SK-N-SH (cell line): ENCODE measurements around the gene LPO. TPM values are rescaled to one million over a fixed set of nuclear protein-coding genes. Genes with fewer than 3 reads are reported as not detected.

Source experiments
- CTCF ChIA-PET: fragments of 300-600, 350-600 bp; formaldehyde crosslinking; extraction: SDS; loops from one replicate; lab custom pipeline; 2021; lab: Yijun Ruan, JAX
- POLR2A ChIA-PET: fragments of 350-600 bp; sonication (Branson Sonifier 250); formaldehyde crosslinking; extraction: SDS; loops from one replicate; lab custom pipeline; 2020; ENCODE audit warnings: antibody characterized with exemption, inconsistent platforms; lab: Yijun Ruan, JAX
- DNase-seq: peaks from one replicate; pipeline ENCODE4 v3.0.0; 2012
- H2AFZ ChIP-seq: fragments of 200-600 bp; sonication (generic); 2 replicates; pipeline ENCODE4 v1.8.1; 2016; ENCODE audit warnings: antibody characterized with exemption, mild to moderate bottlenecking, low read depth
- H3F3A ChIP-seq: fragments of 200-600 bp; sonication (generic); replicated peaks from 2 replicates; pipeline ENCODE3; 2016; ENCODE audit warnings: antibody characterized with exemption, mild to moderate bottlenecking; ENCODE audit not compliant: insufficient read depth
- H3K27ac ChIP-seq, 2 experiments: fragments of 200-500 bp in 1 of 2; fragments of 200-600 bp in 1 of 2; sonication (Bioruptor generic) in 1 of 2; sonication (generic), shearing (Covaris generic) in 1 of 2; 2 replicates each; pipeline versions ENCODE4 v1.5.1 to v1.6.1; 2014 to 2016; ENCODE audit warnings: low read depth in 2 of 2, inconsistent platforms in 1 of 2, low read length in 1 of 2, mild to moderate bottlenecking in 1 of 2, mixed read lengths in 1 of 2
- H3K27me3 ChIP-seq: fragments of 200-600 bp; sonication (generic), shearing (Covaris generic); 2 replicates; pipeline ENCODE4 v1.6.1; 2016; ENCODE audit warnings: mixed run types; ENCODE audit not compliant: insufficient read depth
- H3K36me3 ChIP-seq, 2 experiments: fragments of 200-500 bp in 1 of 2; fragments of 200-600 bp in 1 of 2; sonication (Bioruptor generic) in 1 of 2; sonication (generic) in 1 of 2; replicated peaks in 1 of 2; 2 replicates each; pipeline versions ENCODE3 to v1.5.1; 2014 to 2016; ENCODE audit warnings: low read length in 1 of 2, mild to moderate bottlenecking in 1 of 2; ENCODE audit not compliant: insufficient read depth in 2 of 2, control insufficient read depth in 1 of 2
- H3K4me1 ChIP-seq, 2 experiments: fragments of 200-500 bp in 1 of 2; fragments of 200-600 bp in 1 of 2; sonication (Bioruptor generic) in 1 of 2; sonication (generic), shearing (Covaris generic) in 1 of 2; 2 replicates each; pipeline versions ENCODE4 v1.5.1 to v1.6.1; 2014 to 2016; ENCODE audit warnings: low read depth in 1 of 2, low read length in 1 of 2, mixed run types in 1 of 2; ENCODE audit not compliant: insufficient read depth in 2 of 2, control insufficient read depth in 1 of 2
- H3K4me2 ChIP-seq: fragments of 200-600 bp; sonication (generic), shearing (Covaris generic); 2 replicates; pipeline ENCODE4 v1.6.1; 2017; ENCODE audit warnings: mixed run types
- H3K4me3 ChIP-seq, 2 experiments: fragments of 200-500 bp in 1 of 2; fragments of 200-600 bp in 1 of 2; sonication (Bioruptor generic) in 1 of 2; sonication (generic), shearing (Covaris generic) in 1 of 2; 2 replicates each; pipeline versions ENCODE4 v1.5.1 to v1.8.1; 2014 to 2016; ENCODE audit warnings: low read depth in 2 of 2, inconsistent platforms in 1 of 2, low read length in 1 of 2, mild to moderate bottlenecking in 1 of 2, mixed read lengths in 1 of 2, moderate library complexity in 1 of 2
- H3K79me2 ChIP-seq: fragments of 200-600 bp; sonication (generic); 2 replicates; pipeline ENCODE4 v1.8.1; 2017; ENCODE audit warnings: mild to moderate bottlenecking; ENCODE audit not compliant: insufficient read depth
- H3K9ac ChIP-seq: fragments of 200-600 bp; sonication (generic); 2 replicates; pipeline ENCODE4 v1.6.1; 2017; ENCODE audit warnings: mixed run types
- H3K9me2 ChIP-seq: fragments of 200-600 bp; sonication (generic); 2 replicates; pipeline ENCODE4 v1.6.1; 2017; ENCODE audit warnings: mixed run types
- H3K9me3 ChIP-seq: fragments of 200-600 bp; sonication (generic); 2 replicates; pipeline ENCODE4 v1.6.1; 2017; ENCODE audit warnings: mixed run types, mild to moderate bottlenecking, moderate library complexity
- H4K20me1 ChIP-seq: fragments of 200-600 bp; sonication (generic); 2 replicates; pipeline ENCODE4 v1.6.1; 2017; ENCODE audit warnings: mild to moderate bottlenecking, mixed run types; ENCODE audit not compliant: insufficient read depth
- EZH2phosphoT487 ChIP-seq: fragments of 200-600 bp; sonication (generic); IDR thresholded peaks from 2 replicates; pipeline ENCODE4 v1.6.1; 2017; ENCODE audit warnings: low read depth, mixed run types, mild to moderate bottlenecking, antibody characterized with exemption, moderate library complexity, borderline replicate concordance
- FOSL2 ChIP-seq: IDR thresholded peaks from 2 replicates; pipeline ENCODE4 v1.4.0; 2012; ENCODE audit warnings: low read depth, mild to moderate bottlenecking, moderate library complexity, borderline replicate concordance
- FOXJ3 ChIP-seq: sonication (generic); formaldehyde crosslinking; IDR thresholded peaks from 2 replicates; pipeline ENCODE4 v1.5.1; 2020; ENCODE audit warnings: mild to moderate bottlenecking, missing genetic modification reagents
- FOXM1 ChIP-seq: IDR thresholded peaks from 2 replicates; pipeline ENCODE4 v1.4.0; 2012; ENCODE audit warnings: low read depth, mild to moderate bottlenecking
- JUND ChIP-seq: IDR thresholded peaks from 2 replicates; pipeline ENCODE4 v1.4.0; 2012
- MEF2A ChIP-seq: IDR thresholded peaks from 2 replicates; pipeline ENCODE4 v1.4.0; 2012; ENCODE audit warnings: low read depth, borderline replicate concordance
- MXI1 ChIP-seq: IDR thresholded peaks from 2 replicates; pipeline ENCODE4 v1.6.1; 2012; ENCODE audit warnings: mild to moderate bottlenecking, low read depth, low read length, improper control_type of control experiment
- NFIC ChIP-seq: IDR thresholded peaks from 2 replicates; pipeline ENCODE4 v1.4.0; 2012; ENCODE audit warnings: borderline replicate concordance
- NRF1 ChIP-seq: IDR thresholded peaks from 2 replicates; pipeline ENCODE4 v1.6.1; 2012; ENCODE audit warnings: low read depth, mild to moderate bottlenecking, low read length
- POLR2AphosphoS5 ChIP-seq: IDR thresholded peaks from 2 replicates; pipeline ENCODE4 v1.6.1; 2012; ENCODE audit warnings: low read depth, low read length
- RCOR1 ChIP-seq: fragments of 150-350 bp; IDR thresholded peaks from 2 replicates; pipeline ENCODE4 v1.6.1; 2017; ENCODE audit warnings: antibody characterized with exemption, low read length
- RFX5 ChIP-seq: IDR thresholded peaks from 2 replicates; pipeline ENCODE4 v1.6.1; 2012; ENCODE audit warnings: mild to moderate bottlenecking, improper control_type of control experiment, low read length
- RXRA ChIP-seq: IDR thresholded peaks from 2 replicates; pipeline ENCODE4 v1.4.0; 2012; ENCODE audit warnings: low read depth, mild to moderate bottlenecking, borderline replicate concordance
- SIN3A ChIP-seq: IDR thresholded peaks from 2 replicates; pipeline ENCODE4 v1.6.1; 2012; ENCODE audit warnings: low read depth, mild to moderate bottlenecking, low read length, moderate library complexity, borderline replicate concordance
- TEAD4 ChIP-seq: IDR thresholded peaks from 2 replicates; pipeline ENCODE4 v1.4.0; 2012; ENCODE audit warnings: mild to moderate bottlenecking, borderline replicate concordance; ENCODE audit not compliant: insufficient read depth
- WGBS: methylation state at CpG from one replicate; pipeline ENCODE4 v1.1.6; 2017; ENCODE audit warnings: low lambda C conversion rate; 5-methylcytosine and 5-hydroxymethylcytosine counted together
- polyA plus RNA-seq, 3 experiments: library from polyadenylated mRNA; depleted of rRNA; stranded (reverse); fragments of >200 nt; gene quantifications; 2 replicates each; pipeline ENCODE4 v1.2.3, GENCODE V29; 2012
- TF ChIP-seq, protein P1 (sequence below): fragments of 150-350 bp; IDR thresholded peaks from 2 replicates; pipeline ENCODE4 v1.6.1; 2016; ENCODE audit warnings: mild to moderate bottlenecking, low read depth, low read length
- TF ChIP-seq, protein P2 (sequence below): IDR thresholded peaks from 2 replicates; pipeline ENCODE4 v1.4.0; 2012; ENCODE audit warnings: low read depth, borderline replicate concordance
- TF ChIP-seq, protein P3 (sequence below): IDR thresholded peaks from 2 replicates; pipeline ENCODE4 v1.4.0; 2012; ENCODE audit warnings: low read depth, borderline replicate concordance
- TF ChIP-seq, protein P4 (sequence below): IDR thresholded peaks from 2 replicates; pipeline ENCODE4 v1.4.0; 2012; ENCODE audit warnings: low read depth
- TF ChIP-seq, protein P5 (sequence below): IDR thresholded peaks from 2 replicates; pipeline ENCODE4; 2012

Gene LPO
- polyA plus RNA-seq, 1 of the 3 experiments (the other 2 are of a cell fraction): not detected

DNA sequence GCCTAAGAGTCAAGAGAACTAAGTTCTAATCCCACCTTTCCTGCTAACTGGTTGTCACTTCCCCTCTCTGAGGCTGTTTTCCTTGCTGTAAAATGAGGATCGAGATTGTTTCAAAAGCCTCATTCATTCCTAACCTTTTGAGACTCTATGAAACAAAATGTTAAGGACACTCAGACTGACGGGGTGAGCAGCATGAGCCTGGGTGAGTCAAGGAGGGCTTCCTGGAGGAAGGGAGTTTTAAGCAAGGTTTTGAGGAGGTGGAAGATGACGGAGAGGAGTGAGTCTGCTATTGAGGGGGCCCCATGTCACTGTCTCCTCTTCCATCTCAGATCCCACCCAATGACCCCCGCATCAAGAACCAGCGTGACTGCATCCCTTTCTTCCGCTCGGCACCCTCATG, 41.8 kb upstream of the LPO start:
- TF ChIP-seq FOXJ3 (CRISPR knock-in tag): no peak
- TF ChIP-seq, protein P1, sequence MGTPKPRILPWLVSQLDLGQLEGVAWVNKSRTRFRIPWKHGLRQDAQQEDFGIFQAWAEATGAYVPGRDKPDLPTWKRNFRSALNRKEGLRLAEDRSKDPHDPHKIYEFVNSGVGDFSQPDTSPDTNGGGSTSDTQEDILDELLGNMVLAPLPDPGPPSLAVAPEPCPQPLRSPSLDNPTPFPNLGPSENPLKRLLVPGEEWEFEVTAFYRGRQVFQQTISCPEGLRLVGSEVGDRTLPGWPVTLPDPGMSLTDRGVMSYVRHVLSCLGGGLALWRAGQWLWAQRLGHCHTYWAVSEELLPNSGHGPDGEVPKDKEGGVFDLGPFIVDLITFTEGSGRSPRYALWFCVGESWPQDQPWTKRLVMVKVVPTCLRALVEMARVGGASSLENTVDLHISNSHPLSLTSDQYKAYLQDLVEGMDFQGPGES: no peak
- no peak for TF ChIP-seq FOXM1
- no peak for TF ChIP-seq RXRA
- TF ChIP-seq MXI1: no peak
- TF ChIP-seq EZH2phosphoT487: no peak
- TF ChIP-seq, protein P2, sequence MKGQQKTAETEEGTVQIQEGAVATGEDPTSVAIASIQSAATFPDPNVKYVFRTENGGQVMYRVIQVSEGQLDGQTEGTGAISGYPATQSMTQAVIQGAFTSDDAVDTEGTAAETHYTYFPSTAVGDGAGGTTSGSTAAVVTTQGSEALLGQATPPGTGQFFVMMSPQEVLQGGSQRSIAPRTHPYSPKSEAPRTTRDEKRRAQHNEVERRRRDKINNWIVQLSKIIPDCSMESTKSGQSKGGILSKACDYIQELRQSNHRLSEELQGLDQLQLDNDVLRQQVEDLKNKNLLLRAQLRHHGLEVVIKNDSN: no peak
- TF ChIP-seq RFX5: no peak
- TF ChIP-seq, protein P3, sequence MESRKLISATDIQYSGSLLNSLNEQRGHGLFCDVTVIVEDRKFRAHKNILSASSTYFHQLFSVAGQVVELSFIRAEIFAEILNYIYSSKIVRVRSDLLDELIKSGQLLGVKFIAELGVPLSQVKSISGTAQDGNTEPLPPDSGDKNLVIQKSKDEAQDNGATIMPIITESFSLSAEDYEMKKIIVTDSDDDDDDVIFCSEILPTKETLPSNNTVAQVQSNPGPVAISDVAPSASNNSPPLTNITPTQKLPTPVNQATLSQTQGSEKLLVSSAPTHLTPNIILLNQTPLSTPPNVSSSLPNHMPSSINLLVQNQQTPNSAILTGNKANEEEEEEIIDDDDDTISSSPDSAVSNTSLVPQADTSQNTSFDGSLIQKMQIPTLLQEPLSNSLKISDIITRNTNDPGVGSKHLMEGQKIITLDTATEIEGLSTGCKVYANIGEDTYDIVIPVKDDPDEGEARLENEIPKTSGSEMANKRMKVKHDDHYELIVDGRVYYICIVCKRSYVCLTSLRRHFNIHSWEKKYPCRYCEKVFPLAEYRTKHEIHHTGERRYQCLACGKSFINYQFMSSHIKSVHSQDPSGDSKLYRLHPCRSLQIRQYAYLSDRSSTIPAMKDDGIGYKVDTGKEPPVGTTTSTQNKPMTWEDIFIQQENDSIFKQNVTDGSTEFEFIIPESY: no peak
- no peak for TF ChIP-seq POLR2AphosphoS5
- no peak for TF ChIP-seq FOSL2
- TF ChIP-seq TEAD4: no peak
- no peak for TF ChIP-seq NFIC
- no peak for TF ChIP-seq JUND
- no peak for TF ChIP-seq MEF2A
- no peak for TF ChIP-seq NRF1
- TF ChIP-seq RCOR1: no peak
- TF ChIP-seq, protein P4, sequence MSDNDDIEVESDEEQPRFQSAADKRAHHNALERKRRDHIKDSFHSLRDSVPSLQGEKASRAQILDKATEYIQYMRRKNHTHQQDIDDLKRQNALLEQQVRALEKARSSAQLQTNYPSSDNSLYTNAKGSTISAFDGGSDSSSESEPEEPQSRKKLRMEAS: no peak
- TF ChIP-seq, protein P5, sequence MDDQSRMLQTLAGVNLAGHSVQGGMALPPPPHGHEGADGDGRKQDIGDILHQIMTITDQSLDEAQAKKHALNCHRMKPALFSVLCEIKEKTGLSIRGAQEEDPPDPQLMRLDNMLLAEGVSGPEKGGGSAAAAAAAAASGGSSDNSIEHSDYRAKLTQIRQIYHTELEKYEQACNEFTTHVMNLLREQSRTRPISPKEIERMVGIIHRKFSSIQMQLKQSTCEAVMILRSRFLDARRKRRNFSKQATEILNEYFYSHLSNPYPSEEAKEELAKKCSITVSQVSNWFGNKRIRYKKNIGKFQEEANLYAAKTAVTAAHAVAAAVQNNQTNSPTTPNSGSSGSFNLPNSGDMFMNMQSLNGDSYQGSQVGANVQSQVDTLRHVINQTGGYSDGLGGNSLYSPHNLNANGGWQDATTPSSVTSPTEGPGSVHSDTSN: no peak
- no peak for TF ChIP-seq SIN3A
- Histone ChIP-seq H3K27me3 (peaks cover 50% of the 10 kb centered on the region), H2AFZ (no peak overlapping the region), H3K9me2 (no peaks in the 10 kb centered on the region), H3K4me2 (no peak overlapping the region), H3K79me2 (no peaks in the 10 kb centered on the region), H3K36me3 (no peaks in the 10 kb centered on the region), H3K9ac (no peak overlapping the region), H4K20me1 (no peaks in the 10 kb centered on the region), H3K9me3 (no peaks in the 10 kb centered on the region), H3K27ac (no peak overlapping the region), H3K4me3 (no peak overlapping the region), H3K4me1 (peaks cover 0 to 4% of the 10 kb centered on the region in 2 experiments; a peak in 1 of 4 replicates), H3F3A (no peaks in the 10 kb centered on the region)
- POLR2A ChIA-PET: no interaction called here
- DNase-seq: no peak
- 46% methylated on average over 7 of the region's 7 CpGs for WGBS
- CTCF ChIA-PET: interaction anchor here (0.5 to 1.5 kb wide), 2 partner anchors 42 to 194 kb away, joined by 3 to 4 read pairs; partner anchors contain the start of gene LPO
